Esophagus muscularis mucosa (tissue), 4 donors: Measurements from ENCODE around the gene IL36RN.

Source experiments
- CTCF ChIP-seq, 3 experiments: fragments of 200-600 bp in 2 of 3; fragments of 450-650 bp in 1 of 3; sonication (generic) in 2 of 3; IDR thresholded peaks; one replicate each; pipeline ENCODE4 v1.5.1; 2017 to 2019; ENCODE audit warnings: antibody characterized with exemption in 3 of 3, mild to moderate bottlenecking in 2 of 3, moderate library complexity in 1 of 3
- EP300 ChIP-seq: sonication (generic); formaldehyde crosslinking; IDR thresholded peaks from one replicate; pipeline ENCODE4 v1.6.1; 2017; ENCODE audit warnings: antibody characterized with exemption
- POLR2A ChIP-seq: fragments of 450-650 bp; IDR thresholded peaks from one replicate; pipeline ENCODE4 v1.6.1; 2017; ENCODE audit warnings: antibody characterized with exemption, moderate library complexity, mild to moderate bottlenecking, low read depth

GRCh38 chr2:113105047-113105785, 46.2 kb downstream of the IL36RN start:
- TF ChIP-seq CTCF (IDR thresholded peaks at IDR 0.05) (no peak), EP300 (no peak), POLR2A (no peak)
